CD14-positive monocyte (primary cell): ENCODE measurements around the gene XPOT. TPM values are rescaled to one million over a fixed set of nuclear protein-coding genes. Genes with fewer than 3 reads are reported as not detected.

Experiments used
- DNase-seq, 3 donors: peaks; one replicate each; pipeline ENCODE4 v3.0.0-alpha.2; 2011 to 2022
- H2AFZ ChIP-seq: 2 replicates; pipeline ENCODE4 v1.6.0; 2012; ENCODE audit warnings: mild to moderate bottlenecking, low read depth, low read length, inconsistent platforms; ENCODE audit not compliant: insufficient read depth, poor library complexity, severe bottlenecking
- H3K27ac ChIP-seq, 2 donors: 1 replicate in 1 of 2; 2 replicates in 1 of 2; pipeline ENCODE4 v1.5.1; 2012 to 2013; ENCODE audit warnings: low read length in 2 of 2, control low read depth in 1 of 2, inconsistent platforms in 1 of 2, low read depth in 1 of 2, mild to moderate bottlenecking in 1 of 2
- H3K27me3 ChIP-seq, 2 donors: one replicate each; pipeline versions ENCODE4 v1.6.0 to v1.6.1; 2011 to 2013; ENCODE audit warnings: low read length in 2 of 2; ENCODE audit not compliant: control insufficient read depth in 2 of 2, insufficient read depth in 2 of 2
- H3K36me3 ChIP-seq, 2 donors: replicated peaks in 1 of 2; 1 replicate in 1 of 2; 2 replicates in 1 of 2; pipeline versions ENCODE4 v1.5.1 to v1.6.1; 2012 to 2013; ENCODE audit warnings: low read length in 2 of 2, control low read depth in 1 of 2, inconsistent platforms in 1 of 2, mild to moderate bottlenecking in 1 of 2; ENCODE audit not compliant: insufficient read depth in 2 of 2, control insufficient read depth in 1 of 2
- H3K4me1 ChIP-seq, 2 donors: 1 replicate in 1 of 2; 2 replicates in 1 of 2; pipeline versions ENCODE4 v1.5.1 to v1.6.1; 2012 to 2013; ENCODE audit warnings: low read length in 2 of 2, control low read depth in 1 of 2, inconsistent platforms in 1 of 2, mild to moderate bottlenecking in 1 of 2, moderate library complexity in 1 of 2; ENCODE audit not compliant: insufficient read depth in 2 of 2, control insufficient read depth in 1 of 2
- H3K4me2 ChIP-seq: replicated peaks from 2 replicates; pipeline ENCODE3; 2012; ENCODE audit warnings: low read length, moderate library complexity, mild to moderate bottlenecking; ENCODE audit not compliant: poor library complexity, severe bottlenecking; ENCODE audit errors: extremely low read depth
- H3K4me3 ChIP-seq, 3 experiments: fragments of 200-600 bp in 1 of 3; sonication (generic) in 1 of 3; replicated peaks in 1 of 3; 1 replicate in 2 of 3; 2 replicates in 1 of 3; pipeline ENCODE4 v1.5.1; 2011 to 2013; ENCODE audit warnings: low read length in 3 of 3, mild to moderate bottlenecking in 3 of 3, control low read depth in 2 of 3, low read depth in 2 of 3, inconsistent platforms in 1 of 3, moderate library complexity in 1 of 3
- H3K79me2 ChIP-seq: 2 replicates; pipeline ENCODE4 v1.6.0; 2012; ENCODE audit warnings: mild to moderate bottlenecking, control low read depth, inconsistent platforms, low read length, moderate library complexity; ENCODE audit not compliant: insufficient read depth
- H3K9ac ChIP-seq: 2 replicates; pipeline ENCODE4 v1.6.0; 2017; ENCODE audit warnings: low read length, mild to moderate bottlenecking; ENCODE audit not compliant: insufficient read depth, poor library complexity, severe bottlenecking
- H3K9me3 ChIP-seq, 2 donors: replicated peaks in 1 of 2; 1 replicate in 1 of 2; 2 replicates in 1 of 2; pipeline versions ENCODE4 v1.5.1 to v1.6.1; 2012 to 2013; ENCODE audit warnings: low read length in 2 of 2, control low read depth in 1 of 2; ENCODE audit not compliant: control insufficient read depth in 1 of 2, insufficient read depth in 1 of 2
- H4K20me1 ChIP-seq: 2 replicates; pipeline ENCODE4 v1.6.0; 2012; ENCODE audit warnings: mild to moderate bottlenecking, low read length, control low read depth, moderate library complexity; ENCODE audit not compliant: insufficient read depth
- H3K27ac Mint-ChIP-seq, 7 donors: one replicate each; pipeline ENCODE4 v1.8.0; 2020; ENCODE audit warnings: mild to moderate bottlenecking in 7 of 7, mixed read lengths in 7 of 7, moderate library complexity in 6 of 7, inconsistent platforms in 2 of 7
- H3K27me3 Mint-ChIP-seq, 3 donors: one replicate each; pipeline ENCODE4 v1.8.0; 2021 to 2022; ENCODE audit warnings: low read depth in 3 of 3, mild to moderate bottlenecking in 3 of 3, mixed read lengths in 3 of 3, moderate library complexity in 3 of 3, inconsistent platforms in 1 of 3
- H3K36me3 Mint-ChIP-seq, 2 donors: one replicate each; pipeline ENCODE4 v1.8.0; 2020; ENCODE audit warnings: mixed read lengths in 2 of 2, inconsistent platforms in 1 of 2, mild to moderate bottlenecking in 1 of 2
- H3K4me1 Mint-ChIP-seq: one replicate; pipeline ENCODE4 v1.8.0; 2020; ENCODE audit warnings: mild to moderate bottlenecking, mixed read lengths
- H3K4me3 Mint-ChIP-seq, 2 donors: one replicate each; pipeline ENCODE4 v1.8.0; 2020; ENCODE audit warnings: mild to moderate bottlenecking in 2 of 2, mixed read lengths in 2 of 2, moderate library complexity in 1 of 2
- H3K9me3 Mint-ChIP-seq, 7 donors: one replicate each; pipeline ENCODE4 v1.8.0; 2020 to 2022; ENCODE audit warnings: mixed read lengths in 7 of 7, mild to moderate bottlenecking in 6 of 7, moderate library complexity in 6 of 7, inconsistent platforms in 2 of 7
- WGBS: methylation state at CpG from one replicate; pipeline ENCODE4 v1.1.5; 2013; ENCODE audit warnings: missing lambda C conversion rate; ENCODE audit not compliant: insufficient coverage; 5-methylcytosine and 5-hydroxymethylcytosine counted together
- intact Hi-C, 2 donors: fragments of 100-400 bp; cut with micrococcal nuclease; formaldehyde crosslinking; loops; one replicate each; pipeline versions ENCODE4 v1.15.0 to v1.15.1; 2023
- polyA plus RNA-seq, 3 donors: library from polyadenylated mRNA; depleted of rRNA in 1 of 3; unstranded in 2 of 3; stranded (reverse) in 1 of 3; fragments of 300-500 nt in 2 of 3; fragments of >200 nt in 1 of 3; fragmentation: Illumina TruSeq in 2 of 3; gene quantifications; 1 replicate in 2 of 3; 2 replicates in 1 of 3; pipeline ENCODE4 v1.2.3, GENCODE V29; 2012 to 2021
- TF ChIP-seq, protein P1 (sequence below): fragments of 200-600 bp; IDR thresholded peaks from one replicate; pipeline ENCODE4 v1.8.0; 2022; ENCODE audit warnings: antibody characterized with exemption, mild to moderate bottlenecking

The XPOT gene
- polyA plus RNA-seq, 3 donors = 18.3 to 19.9 (median 19.3) TPM

DNA sequence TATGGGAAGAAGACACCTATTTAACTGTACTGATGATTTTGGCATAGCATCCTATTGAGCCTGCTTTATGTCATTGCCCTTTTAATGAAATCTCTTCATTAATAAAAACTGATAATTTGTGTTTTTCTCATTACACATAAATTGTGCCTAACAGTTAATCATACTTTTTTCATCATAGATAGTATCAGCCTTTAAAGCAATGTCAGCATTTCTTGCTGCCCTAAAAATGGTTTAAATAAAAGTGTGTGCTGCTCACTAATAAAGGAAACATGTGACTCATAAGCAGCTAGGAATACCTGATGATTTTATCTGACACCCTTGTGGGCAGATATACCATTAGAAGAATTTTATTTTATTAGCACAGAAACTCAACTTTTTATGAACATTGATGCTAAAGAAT lies 74.5 kb downstream of the XPOT start:
- Mint-ChIP-seq H3K4me3 (no peak overlapping the region), H3K4me1 (no peaks in the 10 kb centered on the region), H3K36me3 (peaks cover 63 to 74% of the 10 kb centered on the region in 2 donors), H3K27me3 (no peaks in the 10 kb centered on the region), H3K27ac (no peak overlapping the region), H3K9me3 (peaks cover 4 to 15% (median 11%) of the 10 kb centered on the region in 7 donors)
- Histone ChIP-seq H3K9me3 (peaks cover 0 to 6% of the 10 kb centered on the region in 2 donors), H3K4me3 (no peak overlapping the region), H4K20me1 (peaks cover 26% of the 10 kb centered on the region), H3K4me2 (no peak overlapping the region), H3K27ac (no peak overlapping the region), H2AFZ (no peak overlapping the region), H3K36me3 (peaks cover 80 to 100% of the 10 kb centered on the region in 2 donors), H3K79me2 (peaks cover 21% of the 10 kb centered on the region), H3K4me1 (no peaks in the 10 kb centered on the region), H3K27me3 (no peaks in the 10 kb centered on the region), H3K9ac (no peak overlapping the region)
- no peak for DNase-seq
- TF ChIP-seq, protein P1, sequence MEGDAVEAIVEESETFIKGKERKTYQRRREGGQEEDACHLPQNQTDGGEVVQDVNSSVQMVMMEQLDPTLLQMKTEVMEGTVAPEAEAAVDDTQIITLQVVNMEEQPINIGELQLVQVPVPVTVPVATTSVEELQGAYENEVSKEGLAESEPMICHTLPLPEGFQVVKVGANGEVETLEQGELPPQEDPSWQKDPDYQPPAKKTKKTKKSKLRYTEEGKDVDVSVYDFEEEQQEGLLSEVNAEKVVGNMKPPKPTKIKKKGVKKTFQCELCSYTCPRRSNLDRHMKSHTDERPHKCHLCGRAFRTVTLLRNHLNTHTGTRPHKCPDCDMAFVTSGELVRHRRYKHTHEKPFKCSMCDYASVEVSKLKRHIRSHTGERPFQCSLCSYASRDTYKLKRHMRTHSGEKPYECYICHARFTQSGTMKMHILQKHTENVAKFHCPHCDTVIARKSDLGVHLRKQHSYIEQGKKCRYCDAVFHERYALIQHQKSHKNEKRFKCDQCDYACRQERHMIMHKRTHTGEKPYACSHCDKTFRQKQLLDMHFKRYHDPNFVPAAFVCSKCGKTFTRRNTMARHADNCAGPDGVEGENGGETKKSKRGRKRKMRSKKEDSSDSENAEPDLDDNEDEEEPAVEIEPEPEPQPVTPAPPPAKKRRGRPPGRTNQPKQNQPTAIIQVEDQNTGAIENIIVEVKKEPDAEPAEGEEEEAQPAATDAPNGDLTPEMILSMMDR = no peak
- intact Hi-C loops = no loop called here

DNA sequence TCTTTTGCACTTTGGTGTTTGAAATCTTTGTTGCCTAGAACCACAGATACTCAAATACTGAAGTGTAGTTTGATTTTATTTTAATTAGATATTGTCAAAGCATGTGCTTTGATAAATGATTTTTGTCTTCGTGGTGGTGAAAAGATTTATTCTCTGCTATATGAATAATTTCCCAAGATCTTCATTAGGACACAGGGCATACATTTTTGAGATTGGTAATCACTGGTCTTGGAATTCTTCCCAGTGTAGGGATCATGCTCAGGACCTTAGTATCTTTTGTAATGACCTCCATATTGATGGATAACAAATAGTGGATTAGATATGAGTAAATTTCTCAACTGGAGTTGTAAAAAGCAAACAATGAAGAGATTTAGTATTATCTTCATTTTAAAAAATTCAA lies 76.0 kb downstream of the XPOT start:
- H3K27ac Mint-ChIP-seq = no peak overlapping the region
- Histone ChIP-seq H3K79me2 (peaks cover 21% of the 10 kb centered on the region), H3K4me1 (no peaks in the 10 kb centered on the region), H3K27ac (no peak overlapping the region), H4K20me1 (peaks cover 26% of the 10 kb centered on the region), H2AFZ (no peak overlapping the region), H3K9me3 (peaks cover 0 to 6% of the 10 kb centered on the region in 2 donors), H3K4me3 (no peak overlapping the region), H3K27me3 (no peaks in the 10 kb centered on the region), H3K36me3 (peaks cover 77 to 100% of the 10 kb centered on the region in 2 donors), H3K9ac (no peak overlapping the region), H3K4me2 (no peak overlapping the region)
- H3K4me3 Mint-ChIP-seq = no peak overlapping the region
- no peak for DNase-seq
- H3K36me3 Mint-ChIP-seq = peaks cover 59 to 71% of the 10 kb centered on the region in 2 donors
- intact Hi-C loops = loop anchor here in 1 of 2 donors (10.0 kb wide), 1 partner anchor 45 kb away; no protein-coding TSS in a partner anchor
- H3K27me3 Mint-ChIP-seq = no peaks in the 10 kb centered on the region
- H3K4me1 Mint-ChIP-seq = no peaks in the 10 kb centered on the region
- no CpG with 5 or more reads among the region's 1 CpG for WGBS
- TF ChIP-seq, protein P1 = no peak
- H3K9me3 Mint-ChIP-seq = peaks cover 4 to 11% (median 9%) of the 10 kb centered on the region in 7 donors
